Heart right ventricle (tissue), 16 donors: ENCODE data around the gene DNAH14. TPM values are rescaled to one million over a fixed set of nuclear protein-coding genes. Genes with fewer than 3 reads are reported as not detected.

Source experiments
- ATAC-seq, 8 donors: fragments of 200-7000 bp; cut with Tn5 transposase; one replicate each; pipeline ENCODE4 v1.9.1; 2020; ENCODE audit warnings: mild to moderate bottlenecking in 8 of 8, moderate library complexity in 8 of 8, moderate number of reproducible peaks in 1 of 8
- DNase-seq, 2 donors: peaks; one replicate each; pipeline ENCODE4 v3.0.0-alpha.2; 2020
- H3K27ac ChIP-seq, 10 donors: fragments of 200-600 bp; sonication (generic) in 2 of 10; one replicate each; pipeline versions ENCODE4 v1.5.0 to v1.8.0; 2020 to 2022; ENCODE audit warnings: mild to moderate bottlenecking in 3 of 10
- H3K27me3 ChIP-seq, 7 donors: fragments of 200-600 bp; one replicate each; pipeline ENCODE4 v1.8.0; 2021 to 2022; ENCODE audit warnings: mild to moderate bottlenecking in 2 of 7
- H3K36me3 ChIP-seq, 9 donors: fragments of 200-600 bp; sonication (generic) in 1 of 9; one replicate each; pipeline versions ENCODE4 v1.5.0 to v1.8.0; 2020 to 2022; ENCODE audit warnings: mild to moderate bottlenecking in 2 of 9
- H3K4me1 ChIP-seq, 9 donors: fragments of 200-600 bp; sonication (generic) in 1 of 9; one replicate each; pipeline versions ENCODE4 v1.5.0 to v1.8.0; 2020 to 2022; ENCODE audit warnings: mild to moderate bottlenecking in 4 of 9
- H3K4me3 ChIP-seq, 10 donors: fragments of 200-600 bp; sonication (generic) in 2 of 10; one replicate each; pipeline versions ENCODE4 v1.5.0 to v1.8.0; 2020 to 2022; ENCODE audit warnings: mild to moderate bottlenecking in 7 of 10, moderate library complexity in 2 of 10
- H3K9me3 ChIP-seq, 11 donors: fragments of 200-600 bp in 10 of 11; sonication (generic) in 2 of 11; one replicate each; pipeline versions ENCODE4 v1.5.0 to v1.8.0; 2013 to 2022; ENCODE audit warnings: mild to moderate bottlenecking in 2 of 11, control low read depth in 1 of 11, moderate library complexity in 1 of 11
- WGBS, 2 donors: extraction: QIAGEN DNeasy Blood & Tissue Kit; methylation state at CpG; one replicate each; pipeline ENCODE4 v1.1.7; 2013; ENCODE audit warnings: inconsistent platforms in 1 of 2; 5-methylcytosine and 5-hydroxymethylcytosine counted together
- intact Hi-C, 10 donors: fragments of 100-400 bp; cut with DNase I; formaldehyde crosslinking; loops; one replicate each; pipeline versions ENCODE4 v1.11.1 to v1.14.2; 2022
- polyA plus RNA-seq, 2 donors: library from polyadenylated mRNA; stranded (reverse); fragments of 200-250 nt; gene quantifications; one replicate each; pipeline ENCODE4 v1.2.3, GENCODE V29; 2013
- total RNA-seq, 10 donors: library from RNA; stranded (reverse); fragmentation: NEBNext Ultra II Directional in 3 of 10; extraction: Animal tissue kit (Norgen Biotek cat#: 25700) in 3 of 10; gene quantifications; one replicate each; pipeline versions ENCODE4 v1.2.1 to v1.2.4, GENCODE V29; 2021 to 2023
- TF ChIP-seq, protein P1 (sequence below), 9 donors: fragments of 200-600 bp; sonication (generic) in 2 of 9; IDR thresholded peaks; one replicate each; pipeline versions ENCODE4 v1.5.0 to v1.8.0; 2021 to 2022; ENCODE audit warnings: antibody characterized with exemption in 9 of 9, mild to moderate bottlenecking in 5 of 9, moderate library complexity in 1 of 9
- donor health status: Arrhythmogenic right ventricular cardiomyopathy.
- donor health status: ischemic (EF 13 %, LVEDD 7.1; RV severe dilation, severe dysfunction).
- donor health status: healthy with polysubstance abuse.
- donor health status: DM: no; HTN: yes; CAD: no.
- donor health status: DM: no; HTN: no; CAD: no.
- donor health status: ischemic (EF 25% LVEDD 6.9; RV normal size, moderate dysfunction).
- donor health status: ischemic (EF 25% LVEDD 5.7; RV mildly dilated, moderate dysfunction).
- donor health status: healthy.
- donor health status: DM: yes; HTN: yes; CAD: no.
- donor health status: Ischemic cardiomyopathy.
- donor health status: ischemic (EF 35%, LVEDD 5.7; RV mildly dilated, moderate dysfunction).
- donor health status: nonischemic (EF 11% LVEDD 7.7; RV severe dilation, severe dysfunction).
- donor health status: DM: yes; HTN: yes; CAD: no.
- donor health status: PGD.
- donor health status: ischemic (EF 29% LVEDD 5.4; RV normal size, mild dysfunction).
- donor health status: nonischemic (EF 23%, LVEDD 6.1; RV moderate dilation, normal function).

The DNAH14 gene
- total and polyA plus RNA-seq, 12 donors = 0.12 to 8.0 (median 2.0) TPM

DNA sequence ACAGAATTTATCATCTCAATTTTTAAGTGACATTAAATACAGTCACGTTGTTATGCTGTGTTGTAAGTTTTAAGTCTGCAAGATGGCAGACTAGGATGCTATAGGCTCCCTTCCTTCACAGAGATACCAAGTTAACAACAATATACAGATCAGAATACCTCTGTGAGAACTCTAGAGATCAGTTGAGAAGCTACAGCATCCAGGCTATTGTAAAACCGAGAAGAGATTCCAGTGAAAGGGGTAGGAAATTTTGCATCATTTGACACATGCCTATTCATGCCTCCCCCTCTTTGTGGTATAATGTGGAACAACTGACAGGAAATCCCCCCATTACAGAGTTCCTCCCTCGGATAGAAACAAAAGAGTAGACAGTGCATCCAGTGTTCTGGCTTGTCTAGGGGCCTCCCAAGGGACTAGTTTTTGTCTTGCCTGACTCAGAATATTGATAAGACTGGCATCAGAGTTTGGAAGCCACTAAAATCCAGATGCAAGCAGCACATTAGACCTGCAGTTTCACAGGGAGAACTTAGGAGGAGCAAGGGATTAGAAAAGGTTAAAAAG is 417.7 kb downstream of the DNAH14 start:
- intact Hi-C loops = no loop called here
- ATAC-seq = no peak
- Histone ChIP-seq H3K36me3 (no peaks in the 10 kb centered on the region), H3K4me3 (no peak overlapping the region), H3K4me1 (no peaks in the 10 kb centered on the region), H3K27me3 (peaks cover 0 to 28% (median 6%) of the 10 kb centered on the region in 7 donors), H3K9me3 (peaks cover 0 to 12% (median 0%) of the 10 kb centered on the region in 11 donors), H3K27ac (no peak overlapping the region)
- 39 to 60% methylated on average over 3 of the region's 3 CpGs for WGBS, 2 donors
- TF ChIP-seq, protein P1, sequence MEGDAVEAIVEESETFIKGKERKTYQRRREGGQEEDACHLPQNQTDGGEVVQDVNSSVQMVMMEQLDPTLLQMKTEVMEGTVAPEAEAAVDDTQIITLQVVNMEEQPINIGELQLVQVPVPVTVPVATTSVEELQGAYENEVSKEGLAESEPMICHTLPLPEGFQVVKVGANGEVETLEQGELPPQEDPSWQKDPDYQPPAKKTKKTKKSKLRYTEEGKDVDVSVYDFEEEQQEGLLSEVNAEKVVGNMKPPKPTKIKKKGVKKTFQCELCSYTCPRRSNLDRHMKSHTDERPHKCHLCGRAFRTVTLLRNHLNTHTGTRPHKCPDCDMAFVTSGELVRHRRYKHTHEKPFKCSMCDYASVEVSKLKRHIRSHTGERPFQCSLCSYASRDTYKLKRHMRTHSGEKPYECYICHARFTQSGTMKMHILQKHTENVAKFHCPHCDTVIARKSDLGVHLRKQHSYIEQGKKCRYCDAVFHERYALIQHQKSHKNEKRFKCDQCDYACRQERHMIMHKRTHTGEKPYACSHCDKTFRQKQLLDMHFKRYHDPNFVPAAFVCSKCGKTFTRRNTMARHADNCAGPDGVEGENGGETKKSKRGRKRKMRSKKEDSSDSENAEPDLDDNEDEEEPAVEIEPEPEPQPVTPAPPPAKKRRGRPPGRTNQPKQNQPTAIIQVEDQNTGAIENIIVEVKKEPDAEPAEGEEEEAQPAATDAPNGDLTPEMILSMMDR (IDR thresholded peaks at IDR 0.05) = no peak
- DNase-seq = no peak

DNA sequence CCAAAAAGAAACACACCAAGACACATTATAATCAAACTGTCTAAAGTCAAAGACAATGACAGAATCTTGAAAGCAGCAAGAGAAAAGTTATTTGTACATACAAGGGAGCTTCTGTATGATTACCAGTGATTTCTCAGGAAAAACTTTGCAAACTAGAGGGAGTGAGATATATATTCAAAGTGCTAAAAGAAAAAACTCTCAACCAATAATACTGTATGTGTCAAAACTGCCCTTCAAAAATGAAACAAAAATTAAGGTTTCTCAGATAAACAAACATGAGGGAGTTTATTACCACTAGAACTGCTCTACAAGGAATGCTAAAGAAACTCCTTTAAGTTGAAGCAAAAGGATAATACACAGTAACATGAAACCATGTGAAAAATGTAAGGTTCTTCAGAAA is 418.9 kb downstream of the DNAH14 start:
- DNase-seq (no peak), ATAC-seq (no peak)
- H3K4me3 ChIP-seq = no peak overlapping the region
- H3K9me3 ChIP-seq = peaks cover 0 to 12% (median 0%) of the 10 kb centered on the region in 11 donors
- H3K27ac ChIP-seq = no peak overlapping the region
- no peaks in the 10 kb centered on the region for H3K4me1 ChIP-seq
- TF ChIP-seq, protein P1 (IDR thresholded peaks at IDR 0.05) = no peak
- no peaks in the 10 kb centered on the region for H3K36me3 ChIP-seq
- intact Hi-C loops = no loop called here
- peaks cover 0 to 24% (median 3%) of the 10 kb centered on the region in 7 donors for H3K27me3 ChIP-seq

DNA sequence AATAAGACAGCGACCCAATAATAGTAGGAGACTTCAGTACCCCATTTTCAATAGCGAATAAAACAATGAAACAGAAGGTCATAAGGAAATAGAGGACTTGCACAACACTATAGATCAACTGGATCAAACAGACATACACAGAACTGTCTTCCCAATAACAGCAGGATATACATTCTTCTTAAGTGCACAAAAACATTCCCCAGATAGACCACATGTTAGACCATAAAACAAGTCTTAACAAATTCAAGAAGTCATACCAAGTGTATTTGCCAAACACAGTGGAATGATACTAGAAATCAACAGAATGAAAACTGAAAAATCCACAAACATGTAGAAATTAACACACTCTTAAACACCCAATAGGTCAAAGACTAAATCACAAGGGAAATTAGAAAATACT is 420.4 kb downstream of the DNAH14 start:
- Histone ChIP-seq H3K4me3 (no peak overlapping the region), H3K36me3 (no peaks in the 10 kb centered on the region), H3K9me3 (peaks cover 0 to 12% (median 0%) of the 10 kb centered on the region in 11 donors), H3K27me3 (peaks cover 0 to 29% (median 0%) of the 10 kb centered on the region in 7 donors), H3K27ac (no peak overlapping the region), H3K4me1 (no peaks in the 10 kb centered on the region)
- intact Hi-C loops = no loop called here
- ATAC-seq = no peak
- TF ChIP-seq, protein P1 (IDR thresholded peaks at IDR 0.05) = no peak
- WGBS, 2 donors = 72 to 81% methylated on average over 2 of the region's 2 CpGs
- no peak for DNase-seq

DNA sequence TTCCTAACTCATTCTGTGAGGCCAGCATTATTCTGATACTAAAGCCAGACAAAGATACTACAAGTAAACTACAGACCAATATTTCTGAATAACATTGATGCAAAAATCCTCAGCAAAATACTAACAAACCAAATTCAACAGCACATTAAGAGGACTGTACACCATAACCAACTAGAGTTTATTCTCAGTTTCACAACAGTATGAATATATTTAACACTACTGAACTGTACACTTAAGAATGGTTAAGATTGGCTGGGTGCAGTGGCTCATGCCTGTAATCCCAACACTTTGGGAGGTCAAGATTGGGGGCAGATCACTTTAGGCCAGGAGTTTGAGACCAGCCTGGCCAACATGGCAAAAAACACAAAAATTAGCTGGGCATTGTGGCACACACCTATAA is 421.4 kb downstream of the DNAH14 start:
- intact Hi-C loops = no loop called here
- TF ChIP-seq, protein P1 (IDR thresholded peaks at IDR 0.05) = no peak
- peaks cover 0 to 12% (median 0%) of the 10 kb centered on the region in 11 donors for H3K9me3 ChIP-seq
- ATAC-seq (no peak), DNase-seq (no peak)
- H3K4me3 ChIP-seq = no peak overlapping the region
- no peaks in the 10 kb centered on the region for H3K4me1 ChIP-seq
- H3K36me3 ChIP-seq = no peaks in the 10 kb centered on the region
- H3K27me3 ChIP-seq = peaks cover 0 to 19% (median 0%) of the 10 kb centered on the region in 7 donors
- no peak overlapping the region for H3K27ac ChIP-seq
